GM12873 (cell line): ENCODE results near the gene NUDT1.

Experiments used
- TF ChIP-seq, protein P1 (sequence below): IDR thresholded peaks from 2 replicates; pipeline ENCODE4 v1.5.1; 2012; ENCODE audit warnings: low read depth, mild to moderate bottlenecking, moderate library complexity, low read length, control low read depth; ENCODE audit not compliant: insufficient read depth; ENCODE audit errors: missing control alignments

Gene NUDT1

GRCh38 chr7:2241580-2242540, at the start of gene NUDT1, which contains the start of gene MRM2:
Gene NUDT1 (plus strand): TSS chr7:2242226. CDS start chr7:2244575, 2,349 bp downstream.
Gene MRM2 (minus strand): TSS chr7:2242205. CDS start chr7:2242169, 36 bp downstream.
- TF ChIP-seq, protein P1, sequence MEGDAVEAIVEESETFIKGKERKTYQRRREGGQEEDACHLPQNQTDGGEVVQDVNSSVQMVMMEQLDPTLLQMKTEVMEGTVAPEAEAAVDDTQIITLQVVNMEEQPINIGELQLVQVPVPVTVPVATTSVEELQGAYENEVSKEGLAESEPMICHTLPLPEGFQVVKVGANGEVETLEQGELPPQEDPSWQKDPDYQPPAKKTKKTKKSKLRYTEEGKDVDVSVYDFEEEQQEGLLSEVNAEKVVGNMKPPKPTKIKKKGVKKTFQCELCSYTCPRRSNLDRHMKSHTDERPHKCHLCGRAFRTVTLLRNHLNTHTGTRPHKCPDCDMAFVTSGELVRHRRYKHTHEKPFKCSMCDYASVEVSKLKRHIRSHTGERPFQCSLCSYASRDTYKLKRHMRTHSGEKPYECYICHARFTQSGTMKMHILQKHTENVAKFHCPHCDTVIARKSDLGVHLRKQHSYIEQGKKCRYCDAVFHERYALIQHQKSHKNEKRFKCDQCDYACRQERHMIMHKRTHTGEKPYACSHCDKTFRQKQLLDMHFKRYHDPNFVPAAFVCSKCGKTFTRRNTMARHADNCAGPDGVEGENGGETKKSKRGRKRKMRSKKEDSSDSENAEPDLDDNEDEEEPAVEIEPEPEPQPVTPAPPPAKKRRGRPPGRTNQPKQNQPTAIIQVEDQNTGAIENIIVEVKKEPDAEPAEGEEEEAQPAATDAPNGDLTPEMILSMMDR: no peak

GRCh38 chr7:2192831-2193534, 49.0 kb upstream of the NUDT1 start:
- TF ChIP-seq, protein P1: no peak

GRCh38 chr7:2193575-2194305, 48.3 kb upstream of the NUDT1 start:
- TF ChIP-seq, protein P1: no peak

DNA sequence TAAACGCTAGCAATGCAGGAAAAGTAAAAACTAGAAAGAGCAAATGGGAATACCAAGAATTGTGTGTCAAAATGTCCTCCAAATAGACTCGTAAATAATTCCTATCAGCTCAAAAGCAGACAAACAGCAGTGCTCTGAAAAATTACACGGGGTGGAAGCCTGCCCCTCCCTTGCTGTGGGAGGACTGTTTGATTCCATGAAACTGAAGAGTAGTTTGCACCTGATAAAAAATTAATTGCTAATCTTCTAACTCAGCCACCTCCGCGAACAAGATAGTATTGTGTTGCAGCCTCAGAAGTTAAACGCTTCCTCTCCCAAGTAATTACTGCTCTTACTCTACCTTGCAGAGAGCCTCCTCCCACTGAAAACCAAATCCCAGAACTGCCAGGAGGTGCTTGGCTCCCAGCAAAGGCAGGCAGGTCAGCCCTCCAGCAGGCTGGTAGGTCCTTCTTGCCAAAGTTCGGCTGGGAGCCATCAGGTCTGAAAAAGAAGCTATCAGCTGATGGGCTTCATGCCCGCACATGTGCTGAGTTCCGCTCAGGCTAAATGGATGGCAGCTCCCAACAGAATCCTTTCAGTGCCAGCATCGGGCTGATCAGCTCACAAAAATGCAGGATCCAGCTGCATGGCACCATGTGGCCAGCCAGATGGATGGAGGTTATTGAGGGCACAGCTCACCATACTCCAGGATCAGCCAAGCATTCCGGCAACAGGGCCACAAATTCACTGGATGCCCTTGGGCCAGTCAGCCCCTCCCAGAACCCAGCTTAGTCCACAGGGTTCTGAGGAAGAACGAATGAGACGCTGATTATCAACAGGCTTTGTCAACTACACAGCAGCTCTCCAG, 46.4 kb upstream of the NUDT1 start:
- TF ChIP-seq, protein P1: no peak

DNA sequence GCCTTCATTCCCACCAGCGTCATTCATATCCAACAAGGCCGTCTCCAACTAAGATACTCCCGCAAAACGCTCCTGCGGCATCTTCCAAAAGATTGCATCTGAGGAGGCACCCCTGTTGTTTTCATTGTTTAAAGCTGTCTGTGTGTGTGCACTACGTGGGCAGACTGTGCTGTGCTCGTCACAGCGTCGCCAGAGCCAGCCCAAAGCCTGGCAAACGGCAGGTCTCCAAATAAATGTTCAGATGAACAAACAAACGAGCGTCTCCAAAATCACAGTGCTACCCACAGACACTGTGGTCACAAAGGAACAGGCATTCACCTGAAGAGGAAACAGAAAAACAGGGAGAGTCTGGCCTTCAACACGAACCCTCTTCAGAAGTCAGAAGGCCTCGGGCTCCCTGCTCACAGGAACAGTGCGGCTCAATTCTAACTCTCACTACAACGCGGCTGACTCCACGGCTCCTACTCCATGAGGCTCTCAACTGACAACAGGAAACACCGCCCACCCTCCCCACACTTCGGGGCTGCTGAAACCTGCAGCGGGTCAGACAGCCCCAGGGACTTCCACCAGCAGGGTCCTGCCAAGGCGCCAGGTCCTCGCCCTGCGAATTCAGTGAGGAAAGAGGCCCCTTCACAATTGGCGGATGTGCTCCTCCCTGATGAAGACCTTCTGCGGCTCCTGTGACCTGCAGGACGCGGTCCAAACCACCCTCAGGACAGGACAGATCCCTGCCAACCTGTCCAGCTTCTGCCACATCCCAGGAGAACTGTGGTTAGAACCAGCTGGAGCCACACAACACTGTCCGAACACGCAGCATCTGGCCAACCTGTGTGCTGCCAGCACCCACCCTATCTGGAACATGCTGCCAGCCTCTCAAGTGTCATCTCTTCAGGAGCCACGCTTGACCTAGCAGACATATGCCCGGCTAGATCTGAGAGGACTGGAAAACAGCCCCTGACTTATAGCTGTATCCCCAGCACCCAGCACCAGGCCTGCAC, 45.3 kb upstream of the NUDT1 start:
- TF ChIP-seq, protein P1: no peak

DNA sequence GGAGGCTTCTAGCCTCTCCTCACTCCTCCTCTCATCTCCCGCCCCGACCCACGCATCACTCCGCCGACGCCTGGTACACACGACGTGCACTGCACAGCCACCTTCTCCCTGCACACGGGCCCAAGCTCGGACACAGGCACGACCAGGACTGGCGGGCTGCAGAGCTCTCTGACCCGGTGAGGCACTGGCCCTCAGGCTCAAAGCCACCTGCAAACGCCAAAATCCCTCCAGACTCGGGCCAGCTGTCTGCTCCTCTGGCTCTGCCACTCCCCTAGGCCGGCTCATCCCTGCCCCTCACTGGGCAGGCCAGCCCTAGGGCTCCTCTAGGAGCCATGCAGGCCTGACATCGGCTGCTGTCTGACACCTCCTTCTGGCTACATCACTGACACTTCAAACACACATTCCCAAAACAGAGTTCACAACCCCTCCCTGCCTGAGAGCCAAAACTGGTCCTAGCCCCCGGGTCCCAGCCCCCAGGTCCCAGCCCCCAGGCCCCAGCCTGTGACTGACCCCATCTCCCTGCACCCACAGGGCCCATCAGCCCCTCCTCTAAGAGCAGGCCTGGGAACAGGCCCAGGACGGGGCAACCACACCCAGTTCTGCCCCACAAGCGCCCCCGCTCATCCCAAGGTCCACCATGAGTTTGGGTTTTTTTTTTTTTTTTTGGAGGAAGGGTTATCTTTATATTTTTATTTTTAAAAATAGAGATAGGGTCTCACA, 44.4 kb upstream of the NUDT1 start:
- TF ChIP-seq, protein P1: no peak
